GM18951 (cell line): ENCODE data around the gene PPFIA4.
"Not testable (repeated sequence)": the region's sequence is repeated elsewhere in the genome, so short reads cannot be mapped to it uniquely, and the experiment has no call there.

Source experiments
- POLR2A ChIP-seq: IDR thresholded peaks from 4 replicates; pipeline ENCODE4 v1.6.1; 2011; ENCODE audit warnings: mild to moderate bottlenecking; ENCODE audit not compliant: insufficient read length, insufficient read depth; ENCODE audit errors: extremely low read depth
- in situ Hi-C: fragments of 300-500 bp; cut with MboI; formaldehyde crosslinking; loops from one replicate; pipeline ENCODE4 v1.12.0; 2022; ENCODE audit warnings: low sequenced_read_pairs, mixed read lengths, inconsistent platforms; ENCODE audit not compliant: unreplicated experiment

Gene PPFIA4

GRCh38 chr1:203000217-203000944, 25.9 kb upstream of the PPFIA4 start:
- TF ChIP-seq POLR2A = no peak
- in situ Hi-C loops = no loop called here

- in situ Hi-C loops = no loop called here
- no peak for TF ChIP-seq POLR2A
Measured at GRCh38 chr1:203001986-203002385, 24.3 kb upstream of the PPFIA4 start.

GRCh38 chr1:203002951-203003350, 23.3 kb upstream of the PPFIA4 start:
- in situ Hi-C loops = no loop called here

GRCh38 chr1:203005395-203006142, 20.7 kb upstream of the PPFIA4 start:
- in situ Hi-C loops = not testable (repeated sequence)

More at GRCh38 chr1:203002951-203003350, 23.3 kb upstream of the PPFIA4 start:
- no peak for TF ChIP-seq POLR2A

- in situ Hi-C loops = no loop called here
- peak; percentile 91 for TF ChIP-seq POLR2A
Measured at GRCh38 chr1:203006948-203007871, 19.1 kb upstream of the PPFIA4 start, which contains the start of gene TMEM183A. Gene TMEM183A (plus strand): TSS chr1:203007374. CDS start chr1:203007466, 92 bp downstream.

GRCh38 chr1:203009185-203009584, 17.1 kb upstream of the PPFIA4 start:
- no peak for TF ChIP-seq POLR2A
- in situ Hi-C loops = no loop called here

GRCh38 chr1:203011582-203011981, 14.7 kb upstream of the PPFIA4 start:
- in situ Hi-C loops = no loop called here

GRCh38 chr1:203017061-203017460, 9.2 kb upstream of the PPFIA4 start:
- in situ Hi-C loops = no loop called here
- no peak for TF ChIP-seq POLR2A

More at GRCh38 chr1:203011582-203011981, 14.7 kb upstream of the PPFIA4 start:
- no peak for TF ChIP-seq POLR2A

GRCh38 chr1:203017692-203018091, 8.6 kb upstream of the PPFIA4 start:
- in situ Hi-C loops = no loop called here
- no peak for TF ChIP-seq POLR2A

GRCh38 chr1:203022855-203023254, 3.4 kb upstream of the PPFIA4 start:
- in situ Hi-C loops = not testable (repeated sequence)

GRCh38 chr1:203025686-203026030, 633 bp upstream of the PPFIA4 start:
- in situ Hi-C loops = no loop called here
- no peak for TF ChIP-seq POLR2A

- TF ChIP-seq POLR2A = no peak
- in situ Hi-C loops = no loop called here
Measured at GRCh38 chr1:203026666-203027663, 674 bp downstream of the PPFIA4 start.

GRCh38 chr1:203028067-203028783, 1.9 kb downstream of the PPFIA4 start:
- TF ChIP-seq POLR2A = no peak
- in situ Hi-C loops = no loop called here
